Activated T-cell treated with anti-CD3 and anti-CD28 coated beads for 1 hour (primary cell): ENCODE data around the gene BBS1.
"Not testable (repeated sequence)": the region's sequence is repeated elsewhere in the genome, so short reads cannot be mapped to it uniquely, and the experiment has no call there.

ENCODE experiments used
- DNase-seq: peaks from one replicate; pipeline ENCODE4 v3.0.0-alpha.2; 2020; ENCODE audit warnings: low read depth

Gene BBS1

DNA sequence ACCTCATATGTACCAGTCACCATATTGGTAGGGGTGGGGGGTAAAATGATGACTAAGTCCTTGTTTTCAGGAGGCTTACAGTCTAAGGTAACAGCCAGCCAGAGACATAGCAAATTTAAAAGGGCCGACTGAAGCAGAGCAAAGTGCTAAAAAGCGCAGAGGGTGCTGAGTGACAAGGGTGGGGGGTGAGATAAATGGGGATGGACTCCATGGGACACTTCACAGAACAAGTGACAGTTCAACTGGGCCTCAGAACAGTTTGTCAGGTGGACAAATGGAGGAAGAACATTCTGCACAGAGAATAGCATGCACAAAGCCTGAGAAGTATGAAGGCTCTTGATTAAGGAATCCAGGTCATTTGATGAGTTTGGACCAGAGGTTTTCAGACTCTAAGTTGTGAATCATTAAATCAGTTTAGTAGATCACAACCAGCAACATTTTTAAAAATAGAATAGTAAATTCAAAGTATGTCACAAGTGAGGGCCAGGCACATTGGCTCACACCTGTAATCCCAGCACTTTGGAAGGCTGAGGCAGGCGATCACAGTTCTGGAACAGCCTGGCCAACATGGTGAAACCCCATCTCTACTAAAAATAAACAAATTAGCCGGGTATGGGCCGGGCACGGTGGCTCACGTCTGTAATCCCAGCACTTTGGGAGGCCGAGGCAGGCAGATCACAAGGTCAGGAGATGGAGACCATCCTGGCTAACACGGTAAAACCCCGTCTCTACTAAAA is 14.0 kb downstream of the BBS1 start:
- DNase-seq = no peak

DNA sequence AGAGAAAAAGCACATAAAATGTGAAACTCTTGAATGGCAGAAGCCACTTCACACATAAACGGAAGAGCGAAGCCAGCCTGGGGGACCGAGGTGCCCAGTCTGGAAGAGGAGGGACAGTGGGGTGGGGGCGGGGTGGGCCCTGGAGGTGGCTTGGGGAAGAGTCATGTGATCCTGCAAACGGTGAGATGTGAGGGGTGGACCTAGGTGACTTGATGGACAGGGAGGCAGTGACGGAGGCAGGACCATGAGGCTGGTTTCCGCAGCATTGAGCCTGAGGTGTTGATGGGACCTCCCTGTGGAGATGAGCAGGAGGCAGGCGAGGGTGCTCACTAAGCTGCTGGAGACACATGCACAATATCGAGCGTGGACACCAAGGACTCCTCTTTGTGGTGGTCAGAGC is 18.6 kb downstream of the BBS1 start:
- DNase-seq = no peak

DNA sequence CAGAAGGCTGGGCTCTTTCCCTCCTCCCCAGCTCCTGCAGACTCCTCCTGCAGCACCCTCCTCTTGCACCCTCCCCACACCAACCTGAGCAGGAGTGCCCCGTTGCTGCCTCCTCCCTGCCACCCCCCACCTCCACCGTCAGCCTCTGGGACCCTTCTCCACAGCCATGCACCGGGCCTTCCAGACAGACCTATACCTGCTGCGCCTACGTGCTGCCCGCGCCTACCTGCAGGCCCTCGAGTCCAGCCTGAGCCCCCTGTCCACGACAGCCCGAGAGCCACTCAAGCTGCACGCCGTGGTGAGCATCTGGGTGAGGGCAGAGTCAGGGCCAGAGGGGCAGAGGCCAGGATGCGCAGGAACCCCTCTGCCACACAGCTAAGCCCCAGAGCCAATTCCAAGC is 19.2 kb downstream of the BBS1 start:
- DNase-seq = no peak

DNA sequence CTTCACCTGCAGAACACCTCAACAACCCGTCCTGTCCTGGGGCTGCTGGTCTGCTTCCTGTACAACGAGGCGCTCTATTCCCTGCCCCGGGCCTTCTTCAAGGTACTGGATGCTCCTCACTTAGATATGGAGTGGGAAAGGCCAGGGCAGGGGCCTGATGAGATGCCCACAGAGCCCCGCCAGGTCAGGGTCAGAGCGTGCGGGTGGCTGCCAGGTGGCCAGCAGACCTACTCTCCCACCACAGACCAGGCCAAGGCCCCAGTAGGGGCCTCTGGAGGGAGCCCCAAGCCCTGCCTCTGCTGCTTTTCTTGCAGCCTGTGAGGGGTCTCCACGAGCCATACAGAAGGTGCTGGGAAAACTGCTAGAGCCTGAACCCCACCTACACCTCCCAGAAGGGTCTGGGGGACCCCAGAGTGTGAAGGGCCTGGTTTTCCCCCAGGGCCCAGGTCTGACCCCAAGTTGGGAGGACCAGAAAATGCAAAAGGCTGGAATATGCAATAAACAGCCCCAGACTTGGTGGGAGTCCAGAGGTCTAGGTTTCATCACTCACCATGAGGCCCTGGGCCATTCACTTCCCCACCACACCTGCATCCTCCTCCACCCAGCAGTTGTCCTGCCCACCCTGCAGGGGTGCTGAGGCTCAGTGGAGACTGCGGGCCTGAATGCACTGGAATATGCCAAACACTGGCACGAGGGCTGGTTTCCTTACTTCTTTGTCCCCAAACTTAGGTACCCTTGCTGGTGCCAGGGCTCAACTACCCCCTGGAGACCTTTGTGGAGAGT is 20.7 kb downstream of the BBS1 start:
- DNase-seq = no peak

DNA sequence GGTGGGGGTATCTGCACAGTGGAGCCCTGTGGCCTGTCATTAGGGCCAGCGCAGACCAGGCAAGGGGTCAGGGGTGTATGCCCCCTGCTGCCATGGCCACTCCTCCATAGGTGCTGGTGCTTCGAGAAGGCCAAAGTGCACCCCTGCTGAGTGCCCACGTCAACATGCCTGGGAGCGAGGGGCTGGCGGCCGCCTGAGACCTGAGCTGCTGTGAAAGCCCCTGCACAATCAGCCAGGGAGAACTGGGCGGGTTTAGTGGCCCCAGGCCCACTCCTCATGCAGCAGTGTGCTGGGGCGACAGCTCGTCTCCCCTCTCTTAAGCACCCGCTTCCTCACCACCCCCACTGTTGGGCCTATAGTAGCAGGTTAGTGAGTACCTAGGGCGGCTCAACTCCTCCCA is 21.4 kb downstream of the BBS1 start:
- no peak for DNase-seq

DNA sequence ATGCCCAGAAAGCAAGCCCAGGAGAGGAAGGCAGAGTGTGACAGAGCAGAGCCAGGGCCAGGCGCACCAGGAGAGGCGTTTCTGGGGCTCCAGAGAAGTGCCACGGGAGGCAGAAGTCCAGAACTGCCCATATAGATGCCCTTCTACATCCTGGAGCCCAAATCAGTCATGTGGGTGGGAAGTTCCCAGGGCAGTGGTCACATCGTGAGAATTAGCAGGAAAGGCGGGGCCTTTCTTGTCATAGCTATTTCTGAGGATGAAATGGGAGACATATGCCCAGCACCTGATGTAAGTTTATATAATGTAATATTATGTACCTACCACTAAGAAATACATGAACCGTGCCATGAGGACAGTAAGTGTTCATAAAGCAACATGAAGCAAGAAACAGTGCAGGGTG is 22.3 kb downstream of the BBS1 start:
- DNase-seq = no peak

DNA sequence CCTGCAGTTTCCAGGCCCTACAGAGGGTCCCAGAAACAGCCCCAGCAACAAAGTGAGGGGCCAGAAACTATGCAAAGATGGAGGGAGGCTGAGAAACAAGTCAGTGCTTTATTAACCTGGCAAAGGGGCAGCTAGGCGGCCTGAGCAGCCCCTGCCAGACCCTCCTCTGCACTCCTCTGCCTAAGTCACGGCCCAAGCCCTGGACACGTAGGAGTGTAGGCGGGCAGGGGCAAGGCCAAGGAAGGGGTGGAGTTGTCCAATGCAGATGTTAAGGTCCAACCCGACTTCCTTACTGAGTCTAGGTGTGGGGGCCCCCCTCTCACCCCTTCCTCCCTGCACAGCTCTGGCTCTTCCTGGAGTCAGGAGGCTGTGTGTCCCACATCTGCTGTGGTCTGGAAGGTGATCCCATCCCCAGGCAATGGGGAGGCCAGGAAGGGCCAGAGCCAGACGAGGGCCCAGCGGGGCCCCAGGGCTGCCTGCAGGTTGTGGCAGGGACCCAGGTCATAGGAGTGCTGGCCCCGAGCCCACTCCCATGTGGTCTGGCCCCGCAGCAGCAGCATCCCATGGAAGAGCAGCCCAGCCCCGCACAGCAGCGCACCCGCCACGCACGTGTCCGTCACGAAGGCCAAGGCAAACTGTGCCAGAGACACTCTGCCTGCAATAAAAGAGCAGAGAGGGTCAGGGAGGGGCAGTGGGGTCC is 28.9 kb downstream of the BBS1 start:
- no peak for DNase-seq

DNA sequence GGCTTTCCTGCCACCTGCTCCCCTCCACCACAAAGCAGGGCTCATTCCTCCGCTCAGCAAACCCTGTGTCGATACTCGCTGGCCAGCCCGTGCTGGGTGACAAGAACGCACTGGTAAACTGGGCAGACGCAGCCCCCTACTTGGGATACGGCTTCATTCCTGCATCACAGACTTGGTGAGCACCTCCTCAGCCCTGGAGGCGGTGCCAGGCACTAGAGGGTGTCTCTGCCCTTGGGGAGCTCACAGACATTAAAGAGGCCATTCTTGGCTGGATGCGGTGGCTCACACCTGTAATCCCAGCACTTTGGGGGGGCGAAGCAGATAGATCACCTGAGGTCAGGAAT is 29.4 kb downstream of the BBS1 start:
- no peak for DNase-seq

DNA sequence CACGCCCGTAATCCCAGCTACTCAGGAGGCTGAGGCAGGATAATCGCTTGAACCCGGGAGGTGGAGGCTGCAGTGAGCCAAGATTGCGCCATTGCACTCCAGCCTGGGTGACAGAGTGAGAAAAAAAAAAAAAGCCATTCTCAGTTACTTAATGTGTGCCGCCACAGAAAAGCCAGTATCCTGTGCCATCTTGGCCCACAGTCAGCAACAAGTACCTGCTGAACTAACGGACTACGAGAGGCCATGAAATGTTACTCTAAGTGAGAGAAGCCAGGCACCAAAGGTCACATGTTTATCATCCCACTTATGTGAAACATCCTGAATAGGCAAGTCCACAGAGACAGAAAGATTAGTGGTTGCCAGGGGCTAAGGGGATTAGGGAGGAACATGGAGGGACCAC is 30.2 kb downstream of the BBS1 start:
- DNase-seq = not testable (repeated sequence)

DNA sequence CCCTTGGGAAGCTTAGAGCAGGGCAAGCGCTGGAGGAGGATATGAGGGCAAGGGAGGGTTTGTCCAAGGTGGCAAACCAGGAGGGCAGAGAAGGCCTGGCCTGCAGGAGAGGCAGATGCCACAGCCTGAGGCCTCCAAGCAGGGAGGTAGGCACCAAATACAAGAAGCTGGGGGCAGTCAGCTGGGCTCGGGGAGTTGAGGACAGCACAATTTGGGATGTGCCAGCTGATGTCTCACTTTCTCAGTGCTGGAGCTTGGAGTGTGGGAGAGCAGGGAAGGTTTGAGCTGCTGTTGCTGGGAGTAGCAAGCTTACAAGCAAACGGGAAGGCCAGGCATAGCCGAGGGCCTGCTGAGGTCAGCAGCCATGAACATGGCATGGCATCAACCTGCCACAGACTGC is 31.5 kb downstream of the BBS1 start:
- no peak for DNase-seq

DNA sequence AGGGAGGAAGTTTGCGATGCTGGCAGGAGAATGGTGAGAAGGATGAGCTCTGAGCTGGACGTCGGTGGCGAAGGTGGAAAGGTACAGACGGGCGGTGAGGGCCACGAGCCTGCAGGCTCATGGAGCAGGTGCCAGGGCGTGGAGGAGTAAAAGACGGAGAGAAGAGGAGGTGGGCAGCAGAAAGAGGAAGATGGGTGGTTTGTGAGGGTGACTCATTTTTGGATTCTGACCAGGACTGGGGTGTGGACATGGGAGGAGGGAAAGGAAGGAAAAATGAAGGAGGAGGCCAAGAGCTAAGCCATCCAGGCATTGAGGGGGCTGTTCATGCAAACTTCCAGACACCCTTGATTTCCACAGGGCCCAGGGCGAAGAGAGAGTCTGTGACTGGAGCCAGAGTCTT is 31.9 kb downstream of the BBS1 start:
- no peak for DNase-seq

DNA sequence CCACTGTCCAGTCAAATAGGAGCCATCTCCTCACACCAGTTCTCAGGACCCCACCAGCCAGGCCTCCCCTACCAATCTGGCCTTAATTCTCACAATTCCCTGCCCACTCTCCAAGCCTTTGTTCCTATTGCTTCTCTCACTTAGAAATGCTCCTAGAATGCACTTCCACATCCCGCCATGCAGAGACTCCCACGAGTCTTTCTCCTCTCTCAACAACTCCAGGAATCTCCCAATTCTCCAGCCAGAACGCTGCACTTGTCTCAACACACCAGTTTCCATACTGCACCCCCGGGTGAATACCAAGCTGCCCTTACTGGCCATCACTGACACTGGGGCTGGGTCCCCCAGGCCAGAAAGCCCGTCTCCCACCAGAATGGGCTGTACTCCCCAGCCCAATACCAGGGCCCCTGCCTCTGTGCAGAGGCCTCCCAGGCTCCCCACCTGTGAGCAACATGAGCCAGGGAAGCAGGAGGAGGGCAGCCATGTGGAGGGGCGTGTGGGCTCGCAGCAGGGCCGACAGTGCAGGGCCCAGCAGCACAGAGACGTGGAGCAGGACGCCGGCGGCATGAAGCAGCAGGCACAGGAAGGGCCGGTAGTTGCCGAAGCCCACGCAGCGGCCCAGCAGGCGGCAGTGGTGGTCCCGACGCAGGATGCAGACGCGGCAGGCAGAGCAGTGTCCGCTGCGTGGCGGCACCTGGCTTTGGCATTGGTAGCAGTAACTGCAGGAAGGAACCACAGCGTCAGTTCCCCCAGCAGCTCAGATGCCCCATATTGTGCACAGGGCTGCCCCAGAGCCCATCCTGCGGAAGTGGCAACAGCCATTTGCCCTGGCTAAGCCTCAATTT is 33.0 kb downstream of the BBS1 start:
- peak; percentile 45 for DNase-seq

DNA sequence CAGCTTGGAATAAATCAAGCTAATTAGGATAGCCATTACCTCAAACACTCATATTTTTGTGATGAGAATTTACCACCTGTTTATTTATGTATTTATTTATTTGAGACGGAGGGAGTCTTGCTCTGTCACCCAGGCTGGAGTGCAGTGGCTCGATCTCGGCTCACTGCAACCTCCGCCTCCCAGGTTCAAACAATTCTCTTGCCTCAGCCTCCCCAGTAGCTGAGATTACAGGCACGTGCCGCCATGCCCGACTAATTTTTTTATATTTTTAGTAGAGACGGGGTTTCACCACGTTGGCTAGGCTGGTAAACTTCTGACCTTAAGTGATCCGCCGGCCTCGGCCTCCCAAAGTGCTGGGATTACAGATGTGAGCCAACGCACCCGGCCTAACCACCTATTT is 34.5 kb downstream of the BBS1 start:
- not testable (repeated sequence) for DNase-seq

DNA sequence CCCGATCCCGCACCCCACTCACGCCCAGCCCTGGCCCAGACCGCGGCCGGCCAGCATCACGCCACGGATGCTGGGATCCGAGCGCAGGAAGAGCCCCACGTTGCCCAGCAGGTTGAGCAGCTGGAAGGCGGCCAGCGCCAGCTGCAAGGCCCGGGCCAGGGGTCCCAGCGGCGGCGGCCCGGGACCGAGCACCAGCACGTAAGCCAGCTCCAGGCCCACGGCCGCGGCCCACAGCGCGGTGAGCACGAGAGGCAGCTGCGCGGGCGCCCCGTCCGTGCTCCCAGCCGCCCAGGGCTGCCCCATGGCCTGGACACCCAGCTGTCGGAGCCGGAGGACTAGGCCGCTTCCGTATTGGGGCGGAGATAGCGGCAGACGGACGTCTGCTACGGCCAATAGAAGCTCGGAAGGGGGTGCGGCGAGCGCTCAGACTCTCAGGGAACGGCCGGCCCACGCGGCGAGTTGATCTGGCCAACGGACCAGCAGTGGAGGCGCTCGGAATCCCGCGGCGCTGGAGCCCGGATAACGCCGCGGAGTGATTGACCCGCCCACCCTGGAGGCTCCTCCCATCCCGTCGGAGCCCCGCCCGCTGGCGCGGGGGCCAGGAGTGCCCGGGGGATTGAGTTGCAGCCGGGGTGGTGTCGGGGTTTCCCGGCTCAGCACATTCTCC is 35.4 kb downstream of the BBS1 start, which contains the start of gene ZDHHC24:
Gene ZDHHC24 (minus strand): TSS at position 348 of the 667 bp plus-strand sequence. CDS start 45 bp downstream, at position 303.
- peak; percentile 65 for DNase-seq

DNA sequence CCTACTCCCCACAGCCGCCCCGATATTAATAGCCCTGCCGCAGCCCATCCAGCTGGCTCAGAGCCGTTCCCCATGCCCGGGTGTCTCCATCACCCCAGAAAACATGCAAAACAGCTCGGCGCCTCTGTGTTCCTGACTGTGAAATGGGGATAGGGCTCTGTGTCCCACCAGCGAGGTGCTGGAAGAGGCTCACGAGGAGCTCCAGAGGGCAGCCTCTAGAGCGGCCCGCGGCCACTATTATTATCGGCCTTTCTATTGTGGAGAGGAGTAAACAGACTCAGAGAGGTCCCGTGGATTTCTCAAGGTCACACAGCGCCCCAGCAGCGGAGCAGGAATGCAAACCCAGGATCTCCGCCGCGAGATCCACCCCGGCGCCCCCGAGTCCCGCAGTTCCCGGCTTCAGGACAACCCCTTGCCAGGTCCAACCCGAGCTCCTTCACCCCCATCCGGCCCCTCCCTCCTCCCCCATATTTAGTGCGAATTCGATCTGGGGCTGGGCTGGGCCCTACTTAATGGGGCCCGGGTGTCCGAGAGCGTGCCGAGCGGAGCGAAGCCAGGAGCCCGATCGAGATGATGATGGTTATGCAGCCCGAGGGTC is 36.0 kb downstream of the BBS1 start, which contains the start of gene ACTN3:
Gene ACTN3 (plus strand): TSS at position 536 of the 598 bp plus-strand sequence. CDS start 35 bp downstream, at position 571.
- no peak for DNase-seq

DNA sequence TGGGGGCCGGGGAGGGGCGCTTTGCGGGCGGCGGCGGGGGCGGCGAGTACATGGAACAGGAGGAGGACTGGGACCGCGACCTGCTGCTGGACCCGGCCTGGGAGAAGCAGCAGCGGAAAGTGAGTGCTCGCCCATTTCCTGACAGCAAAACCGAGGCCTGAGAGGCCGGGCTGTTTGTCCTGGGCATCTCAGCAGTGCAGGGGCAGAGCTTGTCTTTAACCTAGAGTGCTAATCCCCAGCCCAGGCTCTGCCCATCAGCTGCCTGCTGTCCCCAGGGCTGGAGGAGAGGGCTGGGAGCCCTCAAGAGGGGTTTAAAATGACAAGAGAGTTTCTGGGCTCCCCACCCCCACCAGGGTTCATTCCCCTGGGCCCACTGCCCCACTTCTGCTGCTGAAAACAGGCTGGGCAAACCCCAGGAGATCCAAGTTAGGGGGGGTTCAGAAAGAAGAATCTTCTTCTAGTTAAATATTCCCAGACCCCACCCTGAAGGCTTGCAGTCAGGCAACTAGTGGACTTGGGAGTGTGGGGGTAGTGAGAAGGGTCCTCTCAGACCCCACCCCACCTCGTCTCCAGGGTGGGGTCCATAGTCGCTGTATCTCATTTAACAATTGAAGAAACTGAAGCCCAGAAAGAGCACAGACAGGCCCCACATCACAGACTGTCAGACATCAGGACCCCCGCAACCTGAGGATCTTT is 36.7 kb downstream of the BBS1 start:
- DNase-seq = no peak

DNA sequence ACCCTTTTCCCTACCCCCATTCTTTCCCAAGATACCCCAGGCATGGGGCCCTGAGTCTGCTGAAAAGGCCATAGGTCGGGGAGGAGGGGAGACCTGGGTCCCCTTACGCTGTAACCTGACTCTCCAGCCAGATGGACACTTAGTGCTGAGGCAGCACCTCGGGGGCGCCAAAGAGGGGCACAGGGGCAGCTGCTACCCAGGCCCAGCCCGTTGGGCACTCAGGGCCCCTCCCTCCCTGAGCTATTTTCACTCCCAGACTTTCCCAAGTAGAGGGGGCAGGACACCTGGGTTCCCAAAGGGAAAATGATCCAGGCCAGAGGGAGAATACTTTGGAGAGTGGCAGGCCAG is 37.2 kb downstream of the BBS1 start:
- DNase-seq = no peak

DNA sequence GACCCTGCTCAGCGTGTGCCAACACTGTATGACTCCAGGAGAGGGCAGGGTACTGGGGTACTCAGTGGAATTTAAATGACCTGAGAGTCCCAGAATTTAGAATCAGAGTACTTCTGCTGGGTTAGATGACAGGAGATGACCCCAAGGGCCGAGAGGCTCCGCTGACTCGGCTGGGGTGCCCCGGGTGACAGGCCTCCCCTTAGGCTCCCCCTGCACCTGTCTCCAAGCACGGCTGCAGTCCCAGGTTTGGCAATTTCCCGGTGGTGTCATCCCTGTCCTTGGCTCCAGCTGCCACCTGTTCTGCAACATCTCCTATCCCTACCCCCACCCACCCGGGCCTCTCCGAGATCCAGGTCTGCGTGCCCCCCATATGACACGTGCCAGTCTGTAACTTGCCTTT is 37.6 kb downstream of the BBS1 start:
- DNase-seq = no peak

DNA sequence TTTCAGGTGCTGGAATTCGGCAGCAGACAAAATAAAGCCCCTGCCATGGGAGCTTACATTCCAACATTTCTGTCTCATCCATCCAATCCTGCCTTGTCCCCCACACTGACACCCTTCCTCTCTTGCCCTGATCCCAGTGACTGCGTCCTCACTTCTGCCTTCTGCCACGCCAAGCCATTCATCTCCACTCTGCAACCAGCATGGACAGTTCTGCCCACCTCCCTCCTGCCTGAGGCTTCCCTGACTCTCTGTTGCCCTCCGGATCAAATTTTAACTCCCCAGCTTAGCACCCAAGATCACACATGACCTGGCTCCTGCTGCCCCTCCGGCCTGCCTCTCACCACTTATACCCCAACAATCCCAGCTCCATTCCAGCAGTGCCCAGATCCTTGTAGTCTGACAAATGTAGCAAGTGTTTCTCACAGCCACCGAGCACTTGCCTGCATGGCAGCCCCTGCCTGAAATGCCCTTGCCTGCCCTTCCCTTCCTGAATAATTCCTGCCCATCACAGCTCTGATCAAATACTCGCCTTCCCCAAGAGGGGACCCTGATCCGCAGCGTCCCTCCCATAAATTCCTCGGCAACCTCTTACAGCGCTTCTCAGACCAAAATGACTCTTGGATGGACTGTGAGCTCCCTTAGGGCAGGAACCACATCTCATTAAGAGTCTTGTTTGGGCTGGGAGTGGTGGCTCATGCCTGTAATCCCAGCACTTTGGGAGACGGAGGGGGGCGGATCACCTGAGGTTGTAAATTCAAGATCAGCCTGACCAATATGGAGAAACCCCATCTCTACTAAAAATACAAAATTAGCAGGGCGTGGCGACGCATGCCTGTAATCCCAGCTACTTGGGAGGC is 38.6 kb downstream of the BBS1 start:
- no peak for DNase-seq

DNA sequence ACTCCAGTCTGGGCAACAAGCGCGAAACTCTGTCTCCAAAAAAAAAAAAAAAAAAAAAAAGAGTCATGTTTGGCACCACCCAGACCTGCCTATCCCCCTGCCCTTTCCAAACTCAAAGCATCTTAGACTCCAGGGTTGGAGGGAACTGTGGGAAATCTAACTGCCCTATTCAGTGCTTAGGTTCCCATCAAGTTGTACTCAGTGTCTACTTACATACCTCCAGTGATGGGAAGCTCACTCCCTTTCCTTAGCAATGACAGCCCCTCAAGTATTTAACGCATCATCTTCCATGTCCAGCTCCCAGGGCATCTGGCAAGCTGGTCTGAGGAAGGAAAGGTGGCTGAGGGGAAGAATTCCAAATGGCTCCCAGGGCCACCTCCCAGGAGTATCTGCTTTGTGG is 39.3 kb downstream of the BBS1 start:
- DNase-seq = no peak
